Measurements from ENCODE around the gene TAL1. TPM values are rescaled to one million over a fixed set of nuclear protein-coding genes. Genes with fewer than 3 reads are reported as not detected.

Gene TAL1
- total and polyA plus RNA-seq, 2 of the 13 experiments (the other 11 are each of a cell fraction or from before 2014, with no cell fraction given): 0.05 TPM; not detected in 1

- H3K27me3 ChIP-seq (ENCODE audit: control insufficient read depth in 1 of 2, insufficient read depth in 2 of 2, low read length in 2 of 2): no peaks in the 10 kb centered on the region
- DNase-seq (ENCODE audit: low spot score) (no peak), FAIRE-seq (no peak), ATAC-seq (0 out of 3 replicates have a peak, but pooled peaks have one; percentile 6)
- H2AFZ ChIP-seq (ENCODE audit: low read length): no peak overlapping the region
- H3K9ac ChIP-seq (ENCODE audit: insufficient read depth, low read depth, low read length): peak overlapping the region; percentile 39; the same call in 1 of the 2 replicates
- intact Hi-C loops (cut with micrococcal nuclease; ENCODE audit: unreplicated experiment): no loop called here
- POLR2A ChIA-PET: interaction anchor here (8.3 kb wide), 1 partner anchor 6 kb away, joined by 168 read pairs; no protein-coding TSS in a partner anchor
- in situ Hi-C loops (cut with HindIII; ENCODE audit: extremely low pct_ligation_motif_present, low pct_unique_long_range_greater_than_20kb): loop anchor here (25.0 kb wide), 1 partner anchor 525 kb away; no protein-coding TSS in a partner anchor
- H3K79me2 ChIP-seq (ENCODE audit: insufficient read depth, low read length): no peaks in the 10 kb centered on the region
- H3K9me3 ChIP-seq (ENCODE audit: low read length): no peaks in the 10 kb centered on the region
- H3K4me1 ChIP-seq (ENCODE audit: insufficient read depth, low read length): peaks cover 87% of the 10 kb centered on the region
- 66% methylated on average over 11 of the region's 12 CpGs for WGBS (ENCODE audit: low lambda C conversion rate)
- peak overlapping the region in 1 of 3 experiments; percentile 31; a peak in 1 of 6 replicates for H3K4me3 ChIP-seq (replicated peaks in 1 of 3; ENCODE audit: insufficient read depth in 1 of 3, low read depth in 2 of 3, low read length in 3 of 3)
- H3K27ac ChIP-seq (ENCODE audit: extremely low read length, insufficient read depth, low read length): no peak overlapping the region
- peak overlapping the region; percentile 47 for H3K4me2 ChIP-seq (ENCODE audit: low read depth, low read length)
- no peaks in the 10 kb centered on the region for H4K20me1 ChIP-seq (ENCODE audit: insufficient read depth, low read length)
- CTCF ChIA-PET (ENCODE audit: low intra/inter-chr PET ratio, low total read pairs): no interaction called here
- no TSS peak for BruUV-seq (replicated peaks)
- no peaks in the 10 kb centered on the region for H3K36me3 ChIP-seq (replicated peaks in 1 of 2; ENCODE audit: control insufficient read depth in 1 of 2, insufficient read depth in 2 of 2, low read length in 2 of 2)
- TF ChIP-seq ZBTB38 (CRISPR knock-in tag; IDR thresholded peaks at IDR 0.05) (0 out of 2 replicates have a peak, but pooled peaks have one; percentile 20), TARDBP (CRISPR knock-in tag; IDR thresholded peaks at IDR 0.05) (peak; percentile 37; the same call in 1 of the 2 replicates), KDM5B (CRISPR knock-in tag; IDR thresholded peaks at IDR 0.05; ENCODE audit: borderline replicate concordance) (0 out of 2 replicates have a peak, but pooled peaks have one; percentile 21), ZFX (CRISPR knock-in tag; IDR thresholded peaks at IDR 0.05; ENCODE audit: low read depth) (peak; percentile 73), ZNF570 (CRISPR knock-in tag; IDR thresholded peaks at IDR 0.05; ENCODE audit: borderline replicate concordance) (no peak), THAP9 (CRISPR knock-in tag; IDR thresholded peaks at IDR 0.05; ENCODE audit: borderline replicate concordance) (no peak), FOSL2 (CRISPR knock-in tag; IDR thresholded peaks at IDR 0.05) (no peak), ZNF296 (CRISPR knock-in tag; conservative IDR thresholded peaks at IDR 0.05) (0 out of 2 replicates have a peak, but pooled peaks have one; percentile 13), ZNF598 (CRISPR knock-in tag; IDR thresholded peaks at IDR 0.05; ENCODE audit: borderline replicate concordance) (0 out of 2 replicates have a peak, but pooled peaks have one; percentile 9), ZNF652 (CRISPR knock-in tag; IDR thresholded peaks at IDR 0.05; ENCODE audit: borderline replicate concordance, low read depth) (no peak), TFDP1 (CRISPR knock-in tag; IDR thresholded peaks at IDR 0.05; ENCODE audit: borderline replicate concordance) (peak; percentile 44; the same call in 1 of the 2 replicates), SNAPC5 (CRISPR knock-in tag; IDR thresholded peaks at IDR 0.05; ENCODE audit: borderline replicate concordance) (0 out of 2 replicates have a peak, but pooled peaks have one; percentile 61), ZNF235 (CRISPR knock-in tag; IDR thresholded peaks at IDR 0.05; ENCODE audit: borderline replicate concordance) (no peak), ZNF333 (CRISPR knock-in tag; IDR thresholded peaks at IDR 0.05; ENCODE audit: borderline replicate concordance) (no peak), SMARCE1 (IDR thresholded peaks at IDR 0.05; ENCODE audit: borderline replicate concordance) (no peak)
These were observed 44.6 kb downstream of the TAL1 start for GRCh38 chr1:47187231-47187925.
